Stimulated activated CD8-positive, alpha-beta memory T cell treated with anti-CD3 and anti-CD28 coated beads, Interleukin-12 subunit alpha, Interleukin-12 subunit beta, amount 100 ng/mL, for 4 hours (primary cell): ENCODE measurements around the gene TRIM29.

Experiments
- DNase-seq: peaks from one replicate; pipeline ENCODE4 v3.0.0-alpha.2; 2020; ENCODE audit warnings: low read depth

Gene TRIM29

GRCh38 chr11:120122924-120123683, 14.8 kb downstream of the TRIM29 start:
- DNase-seq: no peak

- no peak for DNase-seq
Measured at GRCh38 chr11:120121914-120122473, 15.9 kb downstream of the TRIM29 start.

- no peak for DNase-seq
Measured at GRCh38 chr11:120121336-120121735, 16.6 kb downstream of the TRIM29 start.

- no peak for DNase-seq
Measured at GRCh38 chr11:120120805-120121335, 17.0 kb downstream of the TRIM29 start.

GRCh38 chr11:120119121-120119520, 18.8 kb downstream of the TRIM29 start:
- no peak for DNase-seq

- no peak for DNase-seq
Measured at GRCh38 chr11:120117991-120118390, 19.9 kb downstream of the TRIM29 start.

GRCh38 chr11:120116966-120117365, 20.9 kb downstream of the TRIM29 start:
- no peak for DNase-seq

GRCh38 chr11:120115272-120116000, 22.5 kb downstream of the TRIM29 start:
- no peak for DNase-seq

- no peak for DNase-seq
Measured at GRCh38 chr11:120112174-120112796, 25.6 kb downstream of the TRIM29 start.

GRCh38 chr11:120109531-120109930, 28.4 kb downstream of the TRIM29 start:
- no peak for DNase-seq

- no peak for DNase-seq
Measured at GRCh38 chr11:120108785-120109168, 29.1 kb downstream of the TRIM29 start.

GRCh38 chr11:120108154-120108784, 29.6 kb downstream of the TRIM29 start:
- no peak for DNase-seq

GRCh38 chr11:120107692-120108091, 30.2 kb downstream of the TRIM29 start:
- DNase-seq: no peak

GRCh38 chr11:120106354-120107150, 31.4 kb downstream of the TRIM29 start:
- DNase-seq: no peak

- DNase-seq: no peak
Measured at GRCh38 chr11:120105576-120105975, 32.3 kb downstream of the TRIM29 start.

GRCh38 chr11:120104041-120104565, 33.8 kb downstream of the TRIM29 start:
- DNase-seq: no peak

- DNase-seq: no peak
Measured at GRCh38 chr11:120102864-120103122, 35.1 kb downstream of the TRIM29 start.

- DNase-seq: no peak
Measured at GRCh38 chr11:120102050-120102863, 35.7 kb downstream of the TRIM29 start.

GRCh38 chr11:120098503-120099020, 39.4 kb downstream of the TRIM29 start:
- no peak for DNase-seq
